HepG2 (cell line): ENCODE measurements around the gene SCN7A. TPM values are rescaled to one million over a fixed set of nuclear protein-coding genes. Genes with fewer than 3 reads are reported as not detected.
A peak's percentile ranks its signal among the peaks of the same experiment; 100 is the strongest.

Experiments
- ATAC-seq: fragments of 200-7000 bp; cut with Tn5 transposase; 3 replicates; pipeline ENCODE4 v1.9.1; 2020; ENCODE audit warnings: mild to moderate bottlenecking, moderate library complexity
- BruUV-seq: library from RNA; stranded (reverse); fragments of 400-500 nt; replicated peaks from 2 replicates; lab custom pipeline; 2021; lab: Mats Ljungman, UMichigan
- CTCF ChIA-PET: fragments of 300-600 bp; formaldehyde crosslinking; extraction: SDS; loops from one replicate; lab custom pipeline; 2021; ENCODE audit warnings: low total read pairs, inconsistent platforms, low intra/inter-chr PET ratio; lab: Yijun Ruan, JAX
- POLR2A ChIA-PET: fragments of 350-600 bp; sonication (Branson Sonifier 250); formaldehyde crosslinking; loops from one replicate; lab custom pipeline; 2020; ENCODE audit warnings: antibody characterized with exemption, inconsistent platforms; lab: Yijun Ruan, JAX
- DNase-seq: peaks from one replicate; pipeline ENCODE4 v3.0.0-alpha.2; 2015; ENCODE audit warnings: low spot score
- FAIRE-seq: peaks from 3 replicates; lab custom pipeline; 2011; peaks lifted over from hg19 to GRCh38; lab: Jason Lieb, UNC
- H2AFZ ChIP-seq: one replicate; pipeline ENCODE4 v1.6.1; 2011; ENCODE audit warnings: low read length, inconsistent platforms
- H3K27ac ChIP-seq: fragments of 300-600 bp; 3 replicates; pipeline ENCODE4 v1.8.0; 2011; ENCODE audit warnings: mixed run types, mild to moderate bottlenecking, mixed read lengths, low read length, inconsistent platforms; ENCODE audit not compliant: insufficient read depth; ENCODE audit errors: extremely low read length
- H3K27me3 ChIP-seq, 2 experiments: fragments of 200-600 bp in 1 of 2; 2 replicates in 1 of 2; 3 replicates in 1 of 2; pipeline versions ENCODE4 v1.6.0 to v1.8.0; 2011; ENCODE audit warnings: low read length in 2 of 2, mild to moderate bottlenecking in 2 of 2, moderate library complexity in 2 of 2, inconsistent platforms in 1 of 2; ENCODE audit not compliant: insufficient read depth in 2 of 2, control insufficient read depth in 1 of 2
- H3K36me3 ChIP-seq, 2 experiments: fragments of 200-600 bp in 1 of 2; replicated peaks in 1 of 2; 2 replicates in 1 of 2; 3 replicates in 1 of 2; pipeline versions ENCODE4 v1.5.1 to v1.8.0; 2011; ENCODE audit warnings: low read length in 2 of 2, inconsistent platforms in 1 of 2; ENCODE audit not compliant: insufficient read depth in 2 of 2, control insufficient read depth in 1 of 2
- H3K4me1 ChIP-seq: 2 replicates; pipeline ENCODE4 v1.5.1; 2012; ENCODE audit warnings: low read length, inconsistent platforms; ENCODE audit not compliant: insufficient read depth
- H3K4me2 ChIP-seq: 2 replicates; pipeline ENCODE4 v1.6.0; 2011; ENCODE audit warnings: low read depth, low read length, inconsistent platforms
- H3K4me3 ChIP-seq, 3 experiments: fragments of 200-600 bp in 1 of 3; sonication (generic), shearing (Covaris generic) in 1 of 3; replicated peaks in 1 of 3; 2 replicates each; pipeline ENCODE4 v1.5.1; 2011 to 2016; ENCODE audit warnings: low read length in 3 of 3, inconsistent platforms in 2 of 3, low read depth in 2 of 3, mild to moderate bottlenecking in 2 of 3, control low read depth in 1 of 3, mixed read lengths in 1 of 3; ENCODE audit not compliant: insufficient read depth in 1 of 3
- H3K79me2 ChIP-seq: one replicate; pipeline ENCODE4 v1.6.1; 2011; ENCODE audit warnings: low read length, inconsistent platforms; ENCODE audit not compliant: insufficient read depth
- H3K9ac ChIP-seq: 2 replicates; pipeline ENCODE4 v1.6.0; 2011; ENCODE audit warnings: mild to moderate bottlenecking, low read depth, low read length, inconsistent platforms; ENCODE audit not compliant: insufficient read depth
- H3K9me3 ChIP-seq: 2 replicates; pipeline ENCODE4 v1.5.1; 2012; ENCODE audit warnings: mild to moderate bottlenecking, low read length
- H4K20me1 ChIP-seq: 2 replicates; pipeline ENCODE4 v1.6.0; 2011; ENCODE audit warnings: inconsistent platforms, mild to moderate bottlenecking, low read length, moderate library complexity; ENCODE audit not compliant: insufficient read depth
- KDM5A ChIP-seq: fragments of 200-600 bp; sonication (generic); IDR thresholded peaks from 2 replicates; pipeline ENCODE4 v1.7.0; 2018; ENCODE audit warnings: antibody characterized with exemption, mild to moderate bottlenecking, low read length, borderline replicate concordance
- MXD3 ChIP-seq: IDR thresholded peaks from 2 replicates; pipeline ENCODE4 v1.6.1; 2016; ENCODE audit warnings: mild to moderate bottlenecking, missing biosample characterization, missing genetic modification reagents
- PATZ1 ChIP-seq: sonication (generic); formaldehyde crosslinking; IDR thresholded peaks from 2 replicates; pipeline ENCODE4 v1.4.0; 2020; ENCODE audit warnings: missing genetic modification reagents
- RNF2 ChIP-seq: fragments of 450-650 bp; conservative IDR thresholded peaks from 2 replicates; pipeline ENCODE4 v1.6.1; 2016; ENCODE audit warnings: low read depth
- TFDP1 ChIP-seq: IDR thresholded peaks from 2 replicates; pipeline ENCODE4 v1.6.1; 2016; ENCODE audit warnings: missing compliant biosample characterization, missing genetic modification reagents, borderline replicate concordance
- ZNF160 ChIP-seq: sonication (generic); formaldehyde crosslinking; IDR thresholded peaks from 2 replicates; pipeline ENCODE4 v1.8.0; 2022; ENCODE audit warnings: mild to moderate bottlenecking, inconsistent platforms, missing genetic modification reagents
- ZNF329 ChIP-seq: sonication (generic); formaldehyde crosslinking; IDR thresholded peaks from 2 replicates; pipeline ENCODE4 v1.9.0; 2021; ENCODE audit warnings: low read depth, mild to moderate bottlenecking, missing genetic modification reagents
- ZNF496 ChIP-seq: sonication (generic); formaldehyde crosslinking; IDR thresholded peaks from 2 replicates; pipeline ENCODE4 v1.8.1; 2023; ENCODE audit warnings: mild to moderate bottlenecking, moderate library complexity, missing genetic modification reagents; ENCODE audit not compliant: insufficient replicate concordance
- ZNF775 ChIP-seq: sonication (generic); formaldehyde crosslinking; IDR thresholded peaks from 2 replicates; pipeline ENCODE4 v1.4.0; 2020; ENCODE audit warnings: missing genetic modification reagents, mild to moderate bottlenecking, moderate library complexity, borderline replicate concordance
- WGBS: methylation state at CpG from one replicate; pipeline ENCODE4 v1.1.6; 2017; ENCODE audit warnings: low lambda C conversion rate; 5-methylcytosine and 5-hydroxymethylcytosine counted together
- in situ Hi-C: cut with HindIII; loops from 2 replicates; pipeline ENCODE4 v1.10.0; 2017; ENCODE audit warnings: low pct_unique_long_range_greater_than_20kb; ENCODE audit not compliant: extremely low pct_ligation_motif_present
- intact Hi-C: fragments of 100-400 bp; cut with micrococcal nuclease; formaldehyde crosslinking; loops from one replicate; pipeline ENCODE4 v1.10.0; 2022; ENCODE audit not compliant: unreplicated experiment
- polyA plus RNA-seq, 8 experiments: library from polyadenylated mRNA; depleted of rRNA in 3 of 8; stranded (reverse) in 7 of 8; unstranded in 1 of 8; fragments of >200 nt; fragmentation: Illumina TruSeq in 4 of 8; extraction: Trizol in 4 of 8; gene quantifications; 2 replicates each; pipeline versions ENCODE4 v1.2.1 to v1.2.3, GENCODE V29; 2011 to 2016; ENCODE audit warnings: low read depth in 4 of 8, missing spikeins in 1 of 8, mixed read lengths in 1 of 8; ENCODE audit not compliant: insufficient read depth in 1 of 8
- total RNA-seq, 5 experiments: library from RNA; depleted of rRNA; stranded (reverse); fragments of >200 nt; fragmentation: Illumina TruSeq; extraction: Trizol; gene quantifications; 2 replicates each; pipeline ENCODE4 v1.2.3, GENCODE V29; 2016; ENCODE audit warnings: low read depth in 1 of 5

Gene SCN7A
- total and polyA plus RNA-seq, 2 of the 13 experiments (the other 11 are each of a cell fraction or from before 2014, with no cell fraction given) = 0.01 TPM; not detected in 1

GRCh38 chr2:166382448-166382847, 111.6 kb downstream of the SCN7A start:
- no peak for FAIRE-seq
- Histone ChIP-seq H2AFZ (no peak overlapping the region), H4K20me1 (no peaks in the 10 kb centered on the region), H3K27ac (no peak overlapping the region), H3K9ac (no peak overlapping the region), H3K36me3 (no peaks in the 10 kb centered on the region), H3K4me1 (peaks cover 7% of the 10 kb centered on the region), H3K4me2 (no peak overlapping the region), H3K9me3 (no peaks in the 10 kb centered on the region), H3K4me3 (no peak overlapping the region), H3K79me2 (no peaks in the 10 kb centered on the region), H3K27me3 (no peaks in the 10 kb centered on the region)
- POLR2A ChIA-PET = no interaction called here
- CTCF ChIA-PET = no interaction called here
- DNase-seq = no peak
- in situ Hi-C loops = no loop called here
- WGBS = 58% methylated on average over 3 of the region's 3 CpGs
- intact Hi-C loops = no loop called here
- no TSS peak for BruUV-seq
- ATAC-seq = peak; percentile 56; the same call in 2 of the 3 replicates
- TF ChIP-seq PATZ1 (CRISPR knock-in tag) = no peak
- TF ChIP-seq TFDP1 (CRISPR knock-in tag) = no peak
- no peak for TF ChIP-seq ZNF160

- CTCF ChIA-PET = no interaction called here
- Histone ChIP-seq H3K9ac (no peak overlapping the region), H3K79me2 (no peaks in the 10 kb centered on the region), H3K36me3 (no peaks in the 10 kb centered on the region), H4K20me1 (no peaks in the 10 kb centered on the region), H3K4me2 (no peak overlapping the region), H3K27me3 (no peaks in the 10 kb centered on the region; a peak in 1 of 5 replicates), H3K9me3 (no peaks in the 10 kb centered on the region), H3K27ac (no peak overlapping the region), H3K4me1 (peaks cover 14% of the 10 kb centered on the region), H3K4me3 (no peak overlapping the region), H2AFZ (no peak overlapping the region)
- no peak for ATAC-seq
- 0% methylated on average over 1 of the region's 1 CpG for WGBS
- DNase-seq = no peak
- POLR2A ChIA-PET = no interaction called here
- intact Hi-C loops (no loop called here), in situ Hi-C loops (no loop called here)
- no TSS peak for BruUV-seq
- no peak for FAIRE-seq
- no peak for TF ChIP-seq ZNF496 (CRISPR knock-in tag)
- no peak for TF ChIP-seq ZNF775 (CRISPR knock-in tag)
- TF ChIP-seq ZNF329 = no peak
- no peak for TF ChIP-seq MXD3 (CRISPR knock-in tag)
- TF ChIP-seq KDM5A = no peak
- no peak for TF ChIP-seq RNF2
These were observed 113.4 kb downstream of the SCN7A start for GRCh38 chr2:166380615-166381014.
